Measurements from ENCODE around the gene ITGB1. TPM values are rescaled to one million over a fixed set of nuclear protein-coding genes. Genes with fewer than 3 reads are reported as not detected.
"Not testable (repeated sequence)": the region's sequence is repeated elsewhere in the genome, so short reads cannot be mapped to it uniquely, and the experiment has no call there.

ITGB1 gene
- polyA plus RNA-seq, 1 of the 3 experiments (the other 2 are of a cell fraction): 666 TPM

GRCh38 chr10:32979041-32979440 lies 21.0 kb upstream of the ITGB1 start:
- H3K27ac ChIP-seq (ENCODE audit: low read depth in 2 of 2, low read length in 1 of 2): no peak overlapping the region
- H3K9me2 ChIP-seq: no peaks in the 10 kb centered on the region
- WGBS (ENCODE audit: low lambda C conversion rate): 96% methylated on average over 3 of the region's 3 CpGs
- H3K9me3 ChIP-seq: no peaks in the 10 kb centered on the region
- CTCF ChIA-PET: no interaction called here
- POLR2A ChIA-PET: interaction anchor here (2.5 kb wide), 1 partner anchor 20 kb away, joined by 15 read pairs; no protein-coding TSS in a partner anchor
- H3K79me2 ChIP-seq (ENCODE audit: insufficient read depth): no peaks in the 10 kb centered on the region
- H3F3A ChIP-seq (replicated peaks; ENCODE audit: insufficient read depth): peaks cover 43% of the 10 kb centered on the region
- no peaks in the 10 kb centered on the region for H4K20me1 ChIP-seq (ENCODE audit: insufficient read depth)
- H3K4me2 ChIP-seq: no peak overlapping the region
- no peak overlapping the region for H3K9ac ChIP-seq
- TF ChIP-seq ZBTB33 (IDR thresholded peaks at IDR 0.05; ENCODE audit: borderline replicate concordance, low read depth) (no peak), GATA2 (CRISPR knock-in tag; IDR thresholded peaks at IDR 0.05) (no peak), TCF12 (IDR thresholded peaks at IDR 0.05) (no peak), EZH2phosphoT487 (IDR thresholded peaks at IDR 0.05; ENCODE audit: borderline replicate concordance, low read depth) (no peak)
- H3K4me3 ChIP-seq (ENCODE audit: low read depth in 2 of 2, low read length in 1 of 2): no peak overlapping the region
- H3K4me1 ChIP-seq (ENCODE audit: control insufficient read depth in 1 of 2, insufficient read depth in 2 of 2, low read depth in 1 of 2, low read length in 1 of 2): peaks cover 19 to 25% of the 10 kb centered on the region in 2 experiments
- no peaks in the 10 kb centered on the region for H3K36me3 ChIP-seq (replicated peaks in 1 of 2; ENCODE audit: control insufficient read depth in 1 of 2, insufficient read depth in 2 of 2, low read length in 1 of 2)
- no peak for DNase-seq
- H2AFZ ChIP-seq (ENCODE audit: low read depth): no peak overlapping the region
- H3K27me3 ChIP-seq (ENCODE audit: insufficient read depth): no peaks in the 10 kb centered on the region

GRCh38 chr10:32977846-32978809 lies 20.1 kb upstream of the ITGB1 start:
- H4K20me1 ChIP-seq (ENCODE audit: insufficient read depth); H3K27ac ChIP-seq (ENCODE audit: low read depth in 2 of 2, low read length in 1 of 2); H2AFZ ChIP-seq (ENCODE audit: low read depth); H3K27me3 ChIP-seq (ENCODE audit: insufficient read depth); DNase-seq; H3K4me3 ChIP-seq (ENCODE audit: low read depth in 2 of 2, low read length in 1 of 2); H3K4me2 ChIP-seq; H3K9me2 ChIP-seq; H3K79me2 ChIP-seq (ENCODE audit: insufficient read depth); H3K36me3 ChIP-seq (replicated peaks in 1 of 2; ENCODE audit: control insufficient read depth in 1 of 2, insufficient read depth in 2 of 2, low read length in 1 of 2); H3K9me3 ChIP-seq; H3K9ac ChIP-seq: not testable (repeated sequence)
- WGBS (ENCODE audit: low lambda C conversion rate): 94% methylated on average over 4 of the region's 4 CpGs
- ChIA-PET POLR2A (interaction anchor here (0.7 kb wide), 1 partner anchor 23 kb away, joined by 4 read pairs; no protein-coding TSS in a partner anchor), CTCF (interaction anchor here (0.9 kb wide), 1 partner anchor 31 kb away, joined by 3 read pairs; no protein-coding TSS in a partner anchor)
- H3K4me1 ChIP-seq (ENCODE audit: control insufficient read depth in 1 of 2, insufficient read depth in 2 of 2, low read depth in 1 of 2, low read length in 1 of 2): peaks cover 13 to 17% of the 10 kb centered on the region in 2 experiments
- peaks cover 34% of the 10 kb centered on the region for H3F3A ChIP-seq (replicated peaks; ENCODE audit: insufficient read depth)

- H3K27me3 ChIP-seq (ENCODE audit: insufficient read depth): no peaks in the 10 kb centered on the region
- no peak for TF ChIP-seq ELF1 (IDR thresholded peaks at IDR 0.05)
- TF ChIP-seq SIN3A (IDR thresholded peaks at IDR 0.05; ENCODE audit: borderline replicate concordance, low read depth, low read length): no peak
- TF ChIP-seq REST (IDR thresholded peaks at IDR 0.05; ENCODE audit: low read depth, low read length): no peak
- no peak for TF ChIP-seq SMC3 (IDR thresholded peaks at IDR 0.05; ENCODE audit: low read depth, low read length)
- peak; percentile 34; the same call in 1 of the 2 replicates for TF ChIP-seq PBX3 (IDR thresholded peaks at IDR 0.05)
- CTCF ChIA-PET: no interaction called here
Measured at GRCh38 chr10:32976338-32976737, 18.3 kb upstream of the ITGB1 start.

More at GRCh38 chr10:32976338-32976737, 18.3 kb upstream of the ITGB1 start:
- Histone ChIP-seq H3F3A (replicated peaks; ENCODE audit: insufficient read depth) (peaks cover 18% of the 10 kb centered on the region), H3K79me2 (ENCODE audit: insufficient read depth) (no peaks in the 10 kb centered on the region), H3K9me2 (no peaks in the 10 kb centered on the region), H3K9me3 (no peaks in the 10 kb centered on the region), H3K9ac (no peak overlapping the region), H3K4me3 (ENCODE audit: low read depth in 2 of 2, low read length in 1 of 2) (no peak overlapping the region), H4K20me1 (ENCODE audit: insufficient read depth) (no peaks in the 10 kb centered on the region), H2AFZ (ENCODE audit: low read depth) (no peak overlapping the region), H3K4me1 (ENCODE audit: control insufficient read depth in 1 of 2, insufficient read depth in 2 of 2, low read depth in 1 of 2, low read length in 1 of 2) (peaks cover 5 to 10% of the 10 kb centered on the region in 2 experiments; a peak in 3 of 4 replicates), H3K27ac (ENCODE audit: low read depth in 2 of 2, low read length in 1 of 2) (no peak overlapping the region), H3K36me3 (replicated peaks in 1 of 2; ENCODE audit: control insufficient read depth in 1 of 2, insufficient read depth in 2 of 2, low read length in 1 of 2) (no peaks in the 10 kb centered on the region), H3K4me2 (no peak overlapping the region)
- POLR2A ChIA-PET: no interaction called here
- no peak for DNase-seq
- WGBS (ENCODE audit: low lambda C conversion rate): 83% methylated on average over 3 of the region's 3 CpGs
